CD4-positive, alpha-beta memory T cell (primary cell): ENCODE data around the gene VSIG8. TPM values are rescaled to one million over a fixed set of nuclear protein-coding genes. Genes with fewer than 3 reads are reported as not detected.

Source experiments
- CTCF ChIA-PET: fragments of 350-600 bp; sonication (Branson Sonifier 250); formaldehyde crosslinking; loops from one replicate; lab custom pipeline; 2021; ENCODE audit warnings: inconsistent platforms; ENCODE audit not compliant: partially characterized antibody; lab: Charles Lee
- POLR2A ChIA-PET: fragments of 350-600 bp; sonication (Branson Sonifier 250); formaldehyde crosslinking; loops from one replicate; lab custom pipeline; 2021; ENCODE audit not compliant: partially characterized antibody; lab: Charles Lee
- DNase-seq, 5 donors: peaks; one replicate each; pipeline versions ENCODE4 v3.0.0 to v3.0.0-alpha.2; 2020 to 2022; ENCODE audit warnings: mixed read lengths in 1 of 5
- H3K27ac ChIP-seq: one replicate; pipeline ENCODE4 v1.7.0; 2013; ENCODE audit warnings: low read depth, low read length
- H3K27me3 ChIP-seq: 2 replicates; pipeline ENCODE4 v1.7.0; 2013; ENCODE audit warnings: mild to moderate bottlenecking, low read length, moderate library complexity; ENCODE audit not compliant: insufficient read depth
- H3K36me3 ChIP-seq: 2 replicates; pipeline ENCODE4 v1.7.0; 2013; ENCODE audit warnings: mild to moderate bottlenecking, low read length, moderate library complexity; ENCODE audit not compliant: insufficient read depth
- H3K4me1 ChIP-seq: 2 replicates; pipeline ENCODE4 v1.7.0; 2013; ENCODE audit warnings: mild to moderate bottlenecking, low read length, moderate library complexity; ENCODE audit not compliant: insufficient read depth
- H3K4me3 ChIP-seq, 2 donors: one replicate each; pipeline ENCODE4 v1.7.0; 2013; ENCODE audit warnings: low read length in 2 of 2, mild to moderate bottlenecking in 1 of 2
- H3K9me3 ChIP-seq, 2 donors: one replicate each; pipeline ENCODE4 v1.7.0; 2013; ENCODE audit warnings: low read length in 2 of 2, control low read depth in 1 of 2; ENCODE audit not compliant: control insufficient read depth in 1 of 2
- H3K27ac Mint-ChIP-seq, 7 donors: one replicate each; pipeline ENCODE4 v1.8.0; 2020 to 2021; ENCODE audit warnings: mixed read lengths in 7 of 7, mild to moderate bottlenecking in 6 of 7, inconsistent platforms in 3 of 7, moderate library complexity in 3 of 7
- H3K27me3 Mint-ChIP-seq, 2 donors: one replicate each; pipeline ENCODE4 v1.8.0; 2020 to 2021; ENCODE audit warnings: mixed read lengths in 2 of 2
- H3K36me3 Mint-ChIP-seq, 2 donors: one replicate each; pipeline ENCODE4 v1.8.0; 2020 to 2021; ENCODE audit warnings: mixed read lengths in 2 of 2, inconsistent platforms in 1 of 2, mild to moderate bottlenecking in 1 of 2
- H3K4me1 Mint-ChIP-seq, 4 donors: one replicate each; pipeline ENCODE4 v1.8.0; 2020 to 2021; ENCODE audit warnings: mixed read lengths in 4 of 4, mild to moderate bottlenecking in 1 of 4
- H3K4me3 Mint-ChIP-seq, 8 donors: one replicate each; pipeline ENCODE4 v1.8.0; 2020 to 2021; ENCODE audit warnings: mixed read lengths in 8 of 8, mild to moderate bottlenecking in 7 of 8, moderate library complexity in 6 of 8, inconsistent platforms in 3 of 8
- H3K9me3 Mint-ChIP-seq, 8 donors: one replicate each; pipeline ENCODE4 v1.8.0; 2020 to 2021; ENCODE audit warnings: mixed read lengths in 8 of 8, mild to moderate bottlenecking in 5 of 8, inconsistent platforms in 3 of 8, moderate library complexity in 1 of 8
- intact Hi-C: fragments of 100-400 bp; cut with micrococcal nuclease; formaldehyde crosslinking; loops from one replicate; pipeline ENCODE4 v1.15.1; 2023
- polyA plus RNA-seq, 2 donors: library from polyadenylated mRNA; unstranded; fragments of 300-500 nt; fragmentation: Illumina TruSeq; gene quantifications; one replicate each; pipeline ENCODE4 v1.2.3, GENCODE V29; 2021
- total RNA-seq, 2 experiments: library from RNA; stranded (reverse); gene quantifications; one replicate each; pipeline ENCODE4 v1.2.3, GENCODE V29; 2021

The VSIG8 gene
- total and polyA plus RNA-seq, 4 experiments from 2014 or later: not detected

- Mint-ChIP-seq H3K27me3 (peaks cover 0 to 3% of the 10 kb centered on the region in 2 donors), H3K4me1 (peaks cover 11 to 19% (median 13%) of the 10 kb centered on the region in 4 donors), H3K9me3 (no peaks in the 10 kb centered on the region), H3K4me3 (no peak overlapping the region), H3K36me3 (no peaks in the 10 kb centered on the region), H3K27ac (peak overlapping the region in 1 of 7 donors; percentile 64)
- DNase-seq: no peak
- ChIA-PET CTCF (interaction anchor here (1.3 to 1.9 kb wide), 4 partner anchors 21 to 69 kb away, joined by 3 to 6 read pairs (median 4); no protein-coding TSS in a partner anchor), POLR2A (interaction anchor here (1.3 kb wide), 1 partner anchor 15 kb away, joined by 3 read pairs; no protein-coding TSS in a partner anchor)
- Histone ChIP-seq H3K4me3 (no peak overlapping the region), H3K9me3 (no peaks in the 10 kb centered on the region), H3K4me1 (peaks cover 9% of the 10 kb centered on the region), H3K27me3 (no peaks in the 10 kb centered on the region), H3K27ac (no peak overlapping the region), H3K36me3 (no peaks in the 10 kb centered on the region)
- intact Hi-C loops: no loop called here
Measured at GRCh38 chr1:159868766-159869165, 6.3 kb upstream of the VSIG8 start.

GRCh38 chr1:159867664-159868026 is 5.2 kb upstream of the VSIG8 start:
- POLR2A ChIA-PET: no interaction called here

GRCh38 chr1:159866905-159867663 is 4.6 kb upstream of the VSIG8 start:
- H3K27me3 Mint-ChIP-seq: peaks cover 0 to under 1% of the 10 kb centered on the region in 2 donors
- no peak overlapping the region for H3K4me3 ChIP-seq
- H3K27me3 ChIP-seq: no peaks in the 10 kb centered on the region
- DNase-seq: no peak
- H3K27ac ChIP-seq: no peak overlapping the region
- ChIA-PET CTCF (interaction anchor here (1.2 to 1.5 kb wide), 2 partner anchors 25 to 68 kb away, joined by 3 to 8 read pairs; no protein-coding TSS in a partner anchor), POLR2A (no interaction called here)
- peaks cover 11 to 19% (median 13%) of the 10 kb centered on the region in 4 donors for H3K4me1 Mint-ChIP-seq
- H3K9me3 Mint-ChIP-seq: no peaks in the 10 kb centered on the region
- H3K4me3 Mint-ChIP-seq: no peak overlapping the region
- H3K36me3 ChIP-seq: no peaks in the 10 kb centered on the region
- H3K27ac Mint-ChIP-seq: no peak overlapping the region
- intact Hi-C loops: no loop called here
- no peaks in the 10 kb centered on the region for H3K9me3 ChIP-seq
- H3K36me3 Mint-ChIP-seq: no peaks in the 10 kb centered on the region
- H3K4me1 ChIP-seq: peaks cover 9% of the 10 kb centered on the region

More at GRCh38 chr1:159867664-159868026, 5.2 kb upstream of the VSIG8 start:
- Histone ChIP-seq H3K4me1 (peaks cover 9% of the 10 kb centered on the region), H3K27me3 (no peaks in the 10 kb centered on the region), H3K9me3 (no peaks in the 10 kb centered on the region), H3K27ac (no peak overlapping the region), H3K4me3 (no peak overlapping the region), H3K36me3 (no peaks in the 10 kb centered on the region)
- H3K4me1 Mint-ChIP-seq: peaks cover 11 to 19% (median 13%) of the 10 kb centered on the region in 4 donors
- CTCF ChIA-PET: interaction anchor here (1.3 to 1.9 kb wide), 2 partner anchors 22 to 38 kb away, joined by 3 to 6 read pairs; no protein-coding TSS in a partner anchor
- peaks cover 0 to 3% of the 10 kb centered on the region in 2 donors for H3K27me3 Mint-ChIP-seq
- no peaks in the 10 kb centered on the region for H3K36me3 Mint-ChIP-seq
- no peak overlapping the region for H3K4me3 Mint-ChIP-seq
- H3K9me3 Mint-ChIP-seq: no peaks in the 10 kb centered on the region
- DNase-seq: no peak
- intact Hi-C loops: no loop called here
- no peak overlapping the region for H3K27ac Mint-ChIP-seq

GRCh38 chr1:159866066-159866465 is 3.6 kb upstream of the VSIG8 start:
- DNase-seq: no peak
- H3K9me3 Mint-ChIP-seq: no peaks in the 10 kb centered on the region
- POLR2A ChIA-PET: no interaction called here
- peaks cover 11 to 19% (median 13%) of the 10 kb centered on the region in 4 donors for H3K4me1 Mint-ChIP-seq
- H3K4me3 Mint-ChIP-seq: no peak overlapping the region
- no peaks in the 10 kb centered on the region for H3K36me3 Mint-ChIP-seq
- Histone ChIP-seq H3K4me3 (no peak overlapping the region), H3K4me1 (peaks cover 9% of the 10 kb centered on the region), H3K36me3 (no peaks in the 10 kb centered on the region), H3K27ac (no peak overlapping the region), H3K9me3 (no peaks in the 10 kb centered on the region), H3K27me3 (no peaks in the 10 kb centered on the region)
- intact Hi-C loops: no loop called here
- CTCF ChIA-PET: interaction anchor here (1.2 to 1.5 kb wide), 2 partner anchors 27 to 67 kb away, joined by 3 to 8 read pairs; no protein-coding TSS in a partner anchor
- no peaks in the 10 kb centered on the region for H3K27me3 Mint-ChIP-seq
- H3K27ac Mint-ChIP-seq: peak overlapping the region in 3 of 7 donors; percentile 65 to 80 (median 74)

GRCh38 chr1:159864262-159864661 is 1.8 kb upstream of the VSIG8 start:
- Histone ChIP-seq H3K27me3 (no peaks in the 10 kb centered on the region), H3K4me3 (no peak overlapping the region), H3K27ac (no peak overlapping the region), H3K4me1 (peaks cover 9% of the 10 kb centered on the region), H3K36me3 (no peaks in the 10 kb centered on the region), H3K9me3 (no peaks in the 10 kb centered on the region)
- Mint-ChIP-seq H3K27me3 (no peaks in the 10 kb centered on the region), H3K4me3 (no peak overlapping the region), H3K9me3 (no peaks in the 10 kb centered on the region), H3K36me3 (no peaks in the 10 kb centered on the region), H3K27ac (peak overlapping the region in 1 of 7 donors; percentile 38), H3K4me1 (peaks cover 11 to 19% (median 13%) of the 10 kb centered on the region in 4 donors)
- ChIA-PET CTCF (interaction anchor here (1.0 to 1.2 kb wide), 2 partner anchors 9 to 26 kb away, joined by 3 read pairs; no protein-coding TSS in a partner anchor), POLR2A (no interaction called here)
- DNase-seq: no peak
- intact Hi-C loops: no loop called here

- intact Hi-C loops: no loop called here
- no peak overlapping the region for H3K4me3 ChIP-seq
- H3K27me3 Mint-ChIP-seq: no peaks in the 10 kb centered on the region
- peaks cover 0 to 2% (median 0%) of the 10 kb centered on the region in 8 donors for H3K9me3 Mint-ChIP-seq
- no peaks in the 10 kb centered on the region for H3K27me3 ChIP-seq
- ChIA-PET CTCF (no interaction called here), POLR2A (interaction anchor here (1.1 to 1.2 kb wide), 2 partner anchors 63 to 169 kb away, joined by 3 read pairs; partner anchors contain the start of genes PIGM and TAGLN2)
- H3K36me3 ChIP-seq: no peaks in the 10 kb centered on the region
- no peaks in the 10 kb centered on the region for H3K9me3 ChIP-seq
- no peak overlapping the region for H3K4me3 Mint-ChIP-seq
- peaks cover 9 to 18% (median 10%) of the 10 kb centered on the region in 4 donors for H3K4me1 Mint-ChIP-seq
- no peak for DNase-seq
- H3K27ac Mint-ChIP-seq: no peak overlapping the region
- no peaks in the 10 kb centered on the region for H3K36me3 Mint-ChIP-seq
- H3K4me1 ChIP-seq: peaks cover 9% of the 10 kb centered on the region
- no peak overlapping the region for H3K27ac ChIP-seq
Measured at GRCh38 chr1:159862031-159862430, 426 bp downstream of the VSIG8 start.

- Mint-ChIP-seq H3K27me3 (no peaks in the 10 kb centered on the region), H3K9me3 (peaks cover 0 to 2% (median 0%) of the 10 kb centered on the region in 8 donors), H3K4me1 (peaks cover 1 to 17% (median 2%) of the 10 kb centered on the region in 4 donors), H3K27ac (peak overlapping the region in 1 of 7 donors; percentile 46), H3K4me3 (no peak overlapping the region), H3K36me3 (no peaks in the 10 kb centered on the region)
- H3K27ac ChIP-seq: no peak overlapping the region
- CTCF ChIA-PET: no interaction called here
- POLR2A ChIA-PET: interaction anchor here (1.1 to 1.2 kb wide), 2 partner anchors 64 to 170 kb away, joined by 3 read pairs; partner anchors contain the start of genes PIGM and TAGLN2
- H3K4me3 ChIP-seq: no peak overlapping the region
- H3K4me1 ChIP-seq: peaks cover 1% of the 10 kb centered on the region
- H3K36me3 ChIP-seq: no peaks in the 10 kb centered on the region
- H3K27me3 ChIP-seq: no peaks in the 10 kb centered on the region
- DNase-seq: no peak
- no peaks in the 10 kb centered on the region for H3K9me3 ChIP-seq
- intact Hi-C loops: no loop called here
Measured at GRCh38 chr1:159861218-159861617, 1.2 kb downstream of the VSIG8 start.
